ENCODE results near the gene TYW1B.
"Not testable (repeated sequence)": the region's sequence is repeated elsewhere in the genome, so short reads cannot be mapped to it uniquely, and the experiment has no call there.

The TYW1B gene

GRCh38 chr7:72538856-72539255 lies 289.1 kb downstream of the TYW1B start:
- H3K27ac ChIP-seq, result no peak overlapping the region

GRCh38 chr7:72538147-72538546 lies 289.9 kb downstream of the TYW1B start:
- TF ChIP-seq CTCF (IDR thresholded peaks at IDR 0.05), result no peak
- no peak for TF ChIP-seq ZFX (IDR thresholded peaks at IDR 0.05; ENCODE audit: borderline replicate concordance)
- H3K27ac ChIP-seq, result no peak overlapping the region

More at GRCh38 chr7:72538856-72539255, 289.1 kb downstream of the TYW1B start:
- TF ChIP-seq ZFX (IDR thresholded peaks at IDR 0.05; ENCODE audit: borderline replicate concordance) (no peak), CTCF (IDR thresholded peaks at IDR 0.05) (no peak)

- not testable (repeated sequence) for H3K27ac ChIP-seq
These were observed 292.0 kb downstream of the TYW1B start for GRCh38 chr7:72536038-72536437.

GRCh38 chr7:72531048-72531447 lies 297.0 kb downstream of the TYW1B start:
- not testable (repeated sequence) for H3K27ac ChIP-seq

All from 22Rv1 (cell line).